Epithelial cell of proximal tubule (primary cell): Measurements from ENCODE around the gene CHN2. TPM values are rescaled to one million over a fixed set of nuclear protein-coding genes. Genes with fewer than 3 reads are reported as not detected.

Experiments
- DNase-seq: peaks from one replicate; pipeline ENCODE4 v3.0.0-alpha.2; 2011; ENCODE audit warnings: low read depth
- H3K4me3 ChIP-seq: 2 replicates; pipeline ENCODE4 v1.5.1; 2011; ENCODE audit warnings: low read depth, mild to moderate bottlenecking, low read length
- CTCF ChIP-seq: conservative IDR thresholded peaks from 2 replicates; pipeline ENCODE4 v1.5.1; 2012; ENCODE audit warnings: low read depth, mild to moderate bottlenecking, low read length
- total RNA-seq: library from RNA; depleted of rRNA; stranded (reverse); fragments of >200 nt; gene quantifications from 2 replicates; pipeline ENCODE4 v1.2.3, GENCODE V29; 2015

The CHN2 gene
- total RNA-seq, 1 donor from 2014 or later = 0.35 TPM

GRCh38 chr7:29394321-29394720 lies 199.7 kb downstream of the CHN2 start:
- H3K4me3 ChIP-seq = no peak overlapping the region
- no peak for TF ChIP-seq CTCF
- no peak for DNase-seq

GRCh38 chr7:29396563-29396962 lies 202.0 kb downstream of the CHN2 start:
- no peak for TF ChIP-seq CTCF
- H3K4me3 ChIP-seq = no peak overlapping the region
- no peak for DNase-seq

- no peak for DNase-seq
- no peak overlapping the region for H3K4me3 ChIP-seq
- no peak for TF ChIP-seq CTCF
Measured at GRCh38 chr7:29397398-29397797, 202.8 kb downstream of the CHN2 start.

DNA sequence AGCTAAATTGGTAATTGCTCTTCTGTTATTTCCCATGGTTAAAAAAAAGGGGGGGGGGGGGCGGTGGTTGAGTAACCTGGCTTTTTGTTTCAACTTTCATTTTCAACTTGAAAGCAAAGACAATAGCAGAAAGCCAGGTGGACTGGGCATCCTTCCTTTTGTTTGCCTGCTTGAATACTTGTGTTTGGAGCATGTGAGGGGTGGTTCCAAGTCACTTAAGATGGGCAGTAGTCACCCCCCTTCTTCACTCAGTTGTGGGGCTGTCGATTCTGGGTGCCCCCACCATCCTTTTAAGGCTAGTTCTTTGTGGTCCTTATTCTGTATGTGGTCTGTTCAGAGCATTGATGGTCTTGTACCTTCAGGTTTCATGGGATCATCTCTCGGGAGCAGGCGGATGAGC lies 203.4 kb downstream of the CHN2 start:
- no peak for DNase-seq
- no peak for TF ChIP-seq CTCF
- H3K4me3 ChIP-seq = no peak overlapping the region

- no peak overlapping the region for H3K4me3 ChIP-seq
- no peak for DNase-seq
- TF ChIP-seq CTCF = no peak
Measured at GRCh38 chr7:29400437-29400836, 205.9 kb downstream of the CHN2 start.

DNA sequence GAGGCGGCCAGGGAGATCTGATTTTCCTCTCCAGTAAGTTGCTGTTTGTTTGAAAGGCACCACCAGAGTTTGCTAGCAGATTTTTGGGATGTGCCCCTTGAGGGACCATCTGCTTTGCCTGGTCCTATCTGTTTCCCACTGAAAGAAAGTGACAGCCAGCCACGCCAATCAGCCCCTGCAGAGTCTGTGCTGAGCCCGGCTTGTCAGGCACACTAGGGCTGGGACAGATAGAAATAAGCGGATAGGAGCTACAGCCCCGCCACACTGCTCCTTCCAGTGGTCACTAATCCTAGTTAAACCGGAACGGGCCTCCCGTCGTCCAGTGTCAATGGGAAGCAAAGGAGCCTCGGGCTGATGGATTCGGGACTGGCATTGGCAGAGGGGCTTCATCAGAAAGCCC lies 207.2 kb downstream of the CHN2 start:
- TF ChIP-seq CTCF = no peak
- no peak overlapping the region for H3K4me3 ChIP-seq
- no peak for DNase-seq

GRCh38 chr7:29405891-29406290 lies 211.3 kb downstream of the CHN2 start:
- TF ChIP-seq CTCF = no peak
- no peak overlapping the region for H3K4me3 ChIP-seq
- no peak for DNase-seq
